GF-D8 (cell line): ENCODE results near the gene G2E3.

Source experiments
- DNase-seq: peaks from one replicate; lab custom pipeline; 2025; lab: John Stamatoyannopoulos, UW

The G2E3 gene

GRCh38 chr14:30651937-30652336 is 93.0 kb downstream of the G2E3 start:
- DNase-seq = no peak

- DNase-seq = no peak
These were observed 96.2 kb downstream of the G2E3 start for GRCh38 chr14:30655124-30655523.

- DNase-seq = no peak
These were observed 96.7 kb downstream of the G2E3 start for GRCh38 chr14:30655658-30656057.

- no peak for DNase-seq
These were observed 97.3 kb downstream of the G2E3 start for GRCh38 chr14:30656190-30656632.

- no peak for DNase-seq
These were observed 98.1 kb downstream of the G2E3 start for GRCh38 chr14:30657050-30657449.

GRCh38 chr14:30657606-30658163 is 98.7 kb downstream of the G2E3 start:
- DNase-seq = no peak

GRCh38 chr14:30658645-30659044 is 99.7 kb downstream of the G2E3 start:
- DNase-seq = no peak

GRCh38 chr14:30669594-30669993 is 110.6 kb downstream of the G2E3 start:
- DNase-seq = no peak
